GM10248 (cell line): ENCODE measurements around the gene ADCY7.

Experiments
- CTCF ChIA-PET: fragments of 300-600 bp; sonication (Branson Sonifier 250); formaldehyde crosslinking; extraction: SDS; loops from one replicate; lab custom pipeline; 2021; ENCODE audit warnings: antibody characterized with exemption; lab: Yijun Ruan, JAX
- POLR2A ChIA-PET: fragments of 350-650 bp; sonication (Branson Sonifier 250); formaldehyde crosslinking; extraction: SDS; loops from one replicate; lab custom pipeline; 2020; ENCODE audit warnings: antibody characterized with exemption; lab: Yijun Ruan, JAX
- DNase-seq: peaks from one replicate; pipeline ENCODE4 v3.0.0; 2012; ENCODE audit errors: extremely low spot score
- CTCF ChIP-seq: IDR thresholded peaks from 2 replicates; pipeline ENCODE4 v1.5.1; 2012; ENCODE audit warnings: mild to moderate bottlenecking, low read depth; ENCODE audit errors: extremely low read depth, missing control alignments, control extremely low read depth

The ADCY7 gene

GRCh38 chr16:50269769-50270509 lies 3.6 kb downstream of the ADCY7 start:
- CTCF ChIA-PET: interaction anchor here (0.7 to 1.3 kb wide), 3 partner anchors 15 to 537 kb away, joined by 3 to 4 read pairs (median 3); partner anchors contain the start of gene CNEP1R1
- no peak for DNase-seq
- no peak for TF ChIP-seq CTCF
- POLR2A ChIA-PET: no interaction called here

GRCh38 chr16:50270510-50271147 lies 4.3 kb downstream of the ADCY7 start:
- ChIA-PET CTCF (interaction anchor here (1.3 kb wide), 1 partner anchor 16 kb away, joined by 3 read pairs; no protein-coding TSS in a partner anchor), POLR2A (no interaction called here)
- DNase-seq: no peak
- TF ChIP-seq CTCF: no peak

- POLR2A ChIA-PET: no interaction called here
- CTCF ChIA-PET: interaction anchor here (1.3 to 4.8 kb wide), 2 partner anchors 17 to 247 kb away, joined by 3 to 26 read pairs; partner anchors contain the start of gene CNEP1R1
- no peak for DNase-seq
- TF ChIP-seq CTCF: no peak
Observed at GRCh38 chr16:50271148-50272041, 5.0 kb downstream of the ADCY7 start.

DNA sequence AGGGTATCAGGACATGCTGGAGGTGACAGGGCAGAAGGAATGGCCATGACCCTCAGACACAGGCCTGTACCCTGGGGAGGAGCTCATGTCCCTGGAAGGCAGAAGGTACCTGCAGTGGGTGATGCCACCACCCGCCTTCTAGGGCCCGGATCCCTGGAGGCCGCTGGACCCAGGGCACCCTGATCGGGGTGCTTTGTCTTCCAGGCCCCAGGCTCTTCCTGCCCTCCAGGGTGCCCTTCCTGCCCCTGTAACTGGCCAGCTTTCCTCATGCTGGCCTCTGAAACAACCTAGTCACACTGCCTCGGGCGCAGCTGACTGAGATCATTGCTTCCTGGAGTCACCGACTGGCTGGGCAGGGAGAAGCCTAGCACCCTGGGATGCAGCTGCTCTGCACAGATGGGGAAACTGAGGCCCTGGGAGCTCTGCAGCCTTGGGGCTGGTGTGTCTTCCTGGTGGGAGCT lies 5.8 kb downstream of the ADCY7 start:
- no peak for DNase-seq
- no peak for TF ChIP-seq CTCF
- ChIA-PET POLR2A (no interaction called here), CTCF (interaction anchor here (1.0 to 4.8 kb wide), 6 partner anchors 10 to 535 kb away, joined by 3 to 26 read pairs (median 12); partner anchors contain the start of gene CNEP1R1)

- ChIA-PET CTCF (interaction anchor here (1.0 to 4.8 kb wide), 11 partner anchors 10 to 534 kb away, joined by 3 to 26 read pairs (median 12); partner anchors contain the start of genes CNEP1R1 and HEATR3), POLR2A (no interaction called here)
- no peak for DNase-seq
- TF ChIP-seq CTCF: no peak
Observed at GRCh38 chr16:50272687-50273381, 6.5 kb downstream of the ADCY7 start.

DNA sequence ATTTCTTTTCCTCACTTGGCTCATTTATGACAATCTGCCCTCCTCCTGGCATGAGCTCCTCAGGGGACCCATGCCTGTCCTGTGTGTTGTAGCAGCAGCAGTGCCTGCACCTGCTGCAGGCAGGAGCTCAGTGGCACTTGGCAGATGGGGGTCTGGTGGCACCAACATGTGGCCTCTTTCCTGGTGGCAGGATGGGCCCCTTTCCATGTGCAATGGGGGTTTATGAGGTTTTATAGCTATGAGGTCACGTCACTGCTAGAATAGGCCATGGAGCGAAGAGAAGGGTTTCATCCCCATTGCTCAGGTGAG lies 7.0 kb downstream of the ADCY7 start:
- ChIA-PET CTCF (interaction anchor here (1.0 to 4.8 kb wide), 14 partner anchors 9 to 533 kb away, joined by 3 to 26 read pairs (median 12); partner anchors contain the start of genes CNEP1R1 and HEATR3), POLR2A (interaction anchor here (0.6 kb wide), 1 partner anchor 11 kb away, joined by 3 read pairs; no protein-coding TSS in a partner anchor)
- TF ChIP-seq CTCF: no peak
- DNase-seq: no peak
